Uterus (tissue), 2 donors: Measurements from ENCODE around the gene BCAS3.
"Not testable (repeated sequence)": the region's sequence is repeated elsewhere in the genome, so short reads cannot be mapped to it uniquely, and the experiment has no call there.

Experiments used
- POLR2A ChIP-seq, 2 donors: fragments of 450-650 bp; IDR thresholded peaks; one replicate each; pipeline ENCODE4 v1.6.1; 2016; ENCODE audit warnings: antibody characterized with exemption in 2 of 2, mild to moderate bottlenecking in 1 of 2, moderate library complexity in 1 of 2
- TF ChIP-seq, protein P1 (sequence below), 4 experiments: fragments of 200-600 bp in 2 of 4; fragments of 450-650 bp in 2 of 4; sonication (generic) in 2 of 4; IDR thresholded peaks; one replicate each; pipeline ENCODE4 v1.5.1; 2016 to 2019; ENCODE audit warnings: antibody characterized with exemption in 4 of 4, mild to moderate bottlenecking in 2 of 4, moderate library complexity in 1 of 4

DNA sequence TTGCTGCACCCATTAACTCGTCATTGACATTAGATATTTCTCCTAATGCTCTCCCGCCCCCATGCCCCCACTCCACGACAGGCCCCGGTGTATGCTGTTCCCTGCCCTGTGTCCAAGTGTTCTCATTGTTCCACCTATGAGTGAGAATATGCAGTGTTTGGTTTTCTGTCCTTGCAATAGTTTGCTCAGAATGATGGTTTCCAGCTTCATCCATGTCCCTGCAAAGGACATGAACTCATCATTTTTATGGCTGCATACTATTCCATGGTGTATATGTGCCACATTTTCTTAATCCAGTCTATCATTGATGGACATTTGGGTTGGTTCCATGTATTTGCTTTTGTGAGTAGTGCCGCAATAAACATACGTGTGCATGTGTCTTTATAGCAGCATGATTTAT is 83.7 kb downstream of the BCAS3 start:
- TF ChIP-seq, protein P1, sequence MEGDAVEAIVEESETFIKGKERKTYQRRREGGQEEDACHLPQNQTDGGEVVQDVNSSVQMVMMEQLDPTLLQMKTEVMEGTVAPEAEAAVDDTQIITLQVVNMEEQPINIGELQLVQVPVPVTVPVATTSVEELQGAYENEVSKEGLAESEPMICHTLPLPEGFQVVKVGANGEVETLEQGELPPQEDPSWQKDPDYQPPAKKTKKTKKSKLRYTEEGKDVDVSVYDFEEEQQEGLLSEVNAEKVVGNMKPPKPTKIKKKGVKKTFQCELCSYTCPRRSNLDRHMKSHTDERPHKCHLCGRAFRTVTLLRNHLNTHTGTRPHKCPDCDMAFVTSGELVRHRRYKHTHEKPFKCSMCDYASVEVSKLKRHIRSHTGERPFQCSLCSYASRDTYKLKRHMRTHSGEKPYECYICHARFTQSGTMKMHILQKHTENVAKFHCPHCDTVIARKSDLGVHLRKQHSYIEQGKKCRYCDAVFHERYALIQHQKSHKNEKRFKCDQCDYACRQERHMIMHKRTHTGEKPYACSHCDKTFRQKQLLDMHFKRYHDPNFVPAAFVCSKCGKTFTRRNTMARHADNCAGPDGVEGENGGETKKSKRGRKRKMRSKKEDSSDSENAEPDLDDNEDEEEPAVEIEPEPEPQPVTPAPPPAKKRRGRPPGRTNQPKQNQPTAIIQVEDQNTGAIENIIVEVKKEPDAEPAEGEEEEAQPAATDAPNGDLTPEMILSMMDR (IDR thresholded peaks at IDR 0.05): not testable (repeated sequence)
- not testable (repeated sequence) for TF ChIP-seq POLR2A (IDR thresholded peaks at IDR 0.05)
